NCI-H526 (cell line): Measurements from ENCODE around the gene PECR.

Experiments used
- DNase-seq, 2 experiments: peaks; one replicate each; lab custom pipeline; 2025; lab: John Stamatoyannopoulos, UW

The PECR gene

DNA sequence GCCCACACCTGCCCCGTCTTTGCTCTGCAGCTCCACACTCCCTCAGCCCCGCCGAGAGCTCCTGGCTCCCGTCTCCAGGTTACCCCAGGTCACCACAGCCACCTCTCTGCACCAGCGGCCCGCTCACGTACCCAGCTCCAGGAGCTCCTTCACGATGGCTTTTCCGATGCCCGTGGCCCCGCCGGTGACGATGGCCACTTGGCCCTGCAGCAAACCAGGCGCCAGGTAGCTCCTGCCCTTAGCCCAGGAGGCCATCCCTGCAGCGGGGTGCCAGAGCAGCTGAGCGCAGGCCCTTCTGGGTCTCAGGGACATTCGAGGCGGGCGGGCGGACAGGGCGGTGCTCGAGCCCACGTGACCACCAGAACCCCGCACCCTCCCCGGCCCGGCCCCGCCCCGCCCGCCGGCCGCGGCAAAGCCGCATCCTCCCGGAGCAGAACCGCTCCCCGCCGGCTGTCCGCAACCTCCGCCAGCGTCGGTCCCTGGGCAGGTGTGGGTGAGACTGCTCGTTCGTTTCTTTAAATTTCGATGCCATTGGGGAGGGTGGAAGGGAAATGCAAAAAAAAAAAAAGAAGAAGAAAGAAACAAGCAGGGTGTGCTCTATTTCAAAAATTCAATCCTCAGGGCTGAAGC lies at the start of gene PECR, which contains the start of gene TMEM169:
Gene PECR (minus strand): TSS at position 323 of the 630 bp plus-strand sequence. CDS start 68 bp downstream, at position 255.
Gene TMEM169 (plus strand): TSS at position 433 of the 630 bp plus-strand sequence. CDS start 14,045 bp downstream, outside the sequence.
- DNase-seq: peak; percentile 47 to 90

GRCh38 chr2:216130346-216130971 lies 48.9 kb upstream of the PECR start:
- no peak for DNase-seq

GRCh38 chr2:216126943-216127342 lies 45.3 kb upstream of the PECR start:
- DNase-seq: no peak

- DNase-seq: no peak
Measured at GRCh38 chr2:216121255-216121654, 39.6 kb upstream of the PECR start.

- DNase-seq: no peak
Measured at GRCh38 chr2:216119986-216120385, 38.4 kb upstream of the PECR start.

DNA sequence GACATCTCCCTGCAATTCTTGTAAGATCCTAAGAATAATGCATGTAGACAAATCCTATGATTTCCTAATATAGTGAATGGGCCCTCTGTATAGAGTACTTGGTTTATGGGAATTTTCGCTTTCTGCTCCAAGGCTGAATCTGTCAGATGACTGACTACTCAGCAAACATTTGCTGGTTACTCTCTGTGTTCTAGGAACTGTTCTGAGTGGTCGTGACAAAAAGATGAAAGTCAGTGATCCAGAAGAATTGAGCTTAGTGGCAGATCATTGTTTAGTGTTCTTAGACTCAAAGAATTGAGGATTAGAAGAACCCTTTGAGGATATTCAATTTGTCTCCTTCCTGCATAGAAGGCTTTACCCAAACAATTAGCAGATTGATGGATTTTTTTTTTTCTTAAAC lies 37.5 kb upstream of the PECR start:
- DNase-seq: no peak

- DNase-seq: no peak
Measured at GRCh38 chr2:216118474-216118873, 36.9 kb upstream of the PECR start.

DNA sequence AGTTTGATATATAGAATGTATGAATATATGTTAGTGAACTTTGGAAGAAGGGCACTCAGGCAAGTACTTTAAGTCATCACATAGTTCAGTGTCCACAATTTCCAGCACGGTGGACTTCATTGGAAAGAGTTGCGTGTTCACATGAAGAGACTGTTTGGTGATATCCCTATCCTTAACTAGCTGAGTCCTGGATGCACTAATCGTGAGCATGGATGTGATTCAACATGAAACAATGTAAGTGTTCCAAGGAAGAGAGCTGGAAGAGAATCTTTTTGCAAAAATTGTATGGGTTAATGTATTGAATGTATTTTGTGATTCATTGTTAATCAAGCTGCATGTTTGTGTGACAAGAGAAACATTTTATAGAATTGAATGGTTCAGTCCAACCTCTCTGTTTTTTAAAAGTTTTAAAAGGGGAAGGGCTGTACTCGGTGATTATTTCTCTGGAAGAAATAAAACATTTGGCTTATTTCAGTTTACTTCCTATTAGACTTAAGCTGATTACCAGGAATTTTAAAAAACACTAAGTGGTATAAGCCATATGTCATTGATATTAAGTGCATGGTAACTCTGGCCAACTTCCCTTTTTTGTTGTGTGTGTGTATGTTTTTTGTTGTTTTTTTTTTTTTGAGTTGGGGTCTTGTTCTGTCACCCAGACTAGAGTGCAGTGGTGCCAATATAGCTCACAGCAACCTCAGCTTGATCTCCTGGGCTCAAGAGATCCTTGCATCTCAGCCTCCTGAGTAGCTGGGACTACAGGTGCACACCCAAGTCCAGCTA lies 36.1 kb upstream of the PECR start:
- DNase-seq: no peak

GRCh38 chr2:216116418-216116817 lies 34.8 kb upstream of the PECR start:
- no peak for DNase-seq

GRCh38 chr2:216114714-216115531 lies 33.3 kb upstream of the PECR start:
- DNase-seq: peak; percentile 97 to 99

GRCh38 chr2:216114382-216114713 lies 32.7 kb upstream of the PECR start:
- DNase-seq: no peak

- DNase-seq: no peak
Measured at GRCh38 chr2:216113572-216113971, 32.0 kb upstream of the PECR start.

- no peak for DNase-seq
Measured at GRCh38 chr2:216112926-216113325, 31.3 kb upstream of the PECR start.

DNA sequence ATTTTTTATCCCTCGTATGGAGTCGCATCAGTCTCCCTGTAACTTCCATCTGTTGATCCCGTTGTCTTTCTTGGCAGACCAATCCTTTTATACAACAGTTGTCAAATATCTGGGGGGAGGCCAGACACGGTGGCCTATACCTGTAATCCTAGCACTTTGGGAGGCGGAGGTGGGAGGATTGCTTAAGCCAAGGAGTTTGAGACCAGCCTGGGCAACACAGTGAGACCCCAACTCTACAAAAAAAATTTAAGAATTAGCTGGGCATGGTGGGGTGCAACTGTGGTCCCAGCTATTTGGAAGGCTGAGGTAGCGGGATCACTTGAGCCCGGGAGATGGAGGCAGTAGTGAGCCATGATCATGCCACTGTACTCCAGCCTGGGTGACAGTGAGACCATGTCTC lies 29.5 kb upstream of the PECR start:
- no peak for DNase-seq

DNA sequence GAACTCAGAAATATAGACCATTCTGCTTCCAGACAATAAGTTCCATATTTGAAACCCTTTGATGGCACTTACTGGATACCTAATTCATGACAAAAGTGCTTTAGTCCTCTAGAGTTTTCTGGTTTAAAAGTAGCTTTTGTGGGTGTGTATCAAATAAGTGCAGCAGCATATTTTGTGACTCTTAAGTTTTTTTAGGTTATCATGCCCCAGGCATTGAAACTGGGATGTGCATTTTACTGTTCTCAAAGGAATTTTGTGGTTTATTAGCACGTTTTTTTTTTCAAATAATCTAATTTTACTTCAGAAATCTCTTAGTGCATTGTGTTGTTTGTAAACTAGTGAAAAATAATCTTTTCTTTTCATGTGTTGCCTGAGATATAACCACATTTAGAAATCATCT lies 29.0 kb upstream of the PECR start:
- DNase-seq: no peak

DNA sequence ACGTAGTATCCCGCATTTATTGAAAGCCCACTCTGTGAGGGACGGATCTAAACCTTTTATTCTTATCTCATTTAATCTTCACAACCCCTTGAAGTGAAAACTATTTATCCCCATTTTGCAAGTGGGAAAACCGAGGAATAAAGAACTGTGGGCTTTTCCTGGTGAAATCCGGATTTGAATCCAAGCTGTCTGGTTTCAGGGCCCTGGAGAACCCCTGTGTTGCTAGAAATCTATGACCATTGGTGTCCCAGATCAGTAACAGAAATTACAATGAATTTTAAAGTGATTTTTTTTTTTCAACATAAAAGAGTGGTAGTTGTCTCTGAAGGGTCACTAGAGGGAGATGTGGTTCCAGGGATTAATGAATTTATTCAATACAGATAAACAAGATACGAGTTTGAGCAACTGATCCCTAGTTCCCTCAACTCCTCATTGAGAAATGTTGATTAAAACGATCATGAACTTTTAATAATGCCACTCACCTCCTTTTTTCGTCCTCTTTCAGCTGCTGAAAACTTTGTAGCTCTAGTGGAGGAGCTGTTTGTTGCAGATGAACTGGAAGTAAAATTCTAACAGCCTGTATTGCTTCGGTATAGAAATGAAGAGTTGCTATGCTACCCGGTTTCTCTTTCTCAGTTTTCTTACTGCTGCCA lies 28.5 kb upstream of the PECR start:
- peak in 1 of 2 experiments; percentile 18 for DNase-seq

DNA sequence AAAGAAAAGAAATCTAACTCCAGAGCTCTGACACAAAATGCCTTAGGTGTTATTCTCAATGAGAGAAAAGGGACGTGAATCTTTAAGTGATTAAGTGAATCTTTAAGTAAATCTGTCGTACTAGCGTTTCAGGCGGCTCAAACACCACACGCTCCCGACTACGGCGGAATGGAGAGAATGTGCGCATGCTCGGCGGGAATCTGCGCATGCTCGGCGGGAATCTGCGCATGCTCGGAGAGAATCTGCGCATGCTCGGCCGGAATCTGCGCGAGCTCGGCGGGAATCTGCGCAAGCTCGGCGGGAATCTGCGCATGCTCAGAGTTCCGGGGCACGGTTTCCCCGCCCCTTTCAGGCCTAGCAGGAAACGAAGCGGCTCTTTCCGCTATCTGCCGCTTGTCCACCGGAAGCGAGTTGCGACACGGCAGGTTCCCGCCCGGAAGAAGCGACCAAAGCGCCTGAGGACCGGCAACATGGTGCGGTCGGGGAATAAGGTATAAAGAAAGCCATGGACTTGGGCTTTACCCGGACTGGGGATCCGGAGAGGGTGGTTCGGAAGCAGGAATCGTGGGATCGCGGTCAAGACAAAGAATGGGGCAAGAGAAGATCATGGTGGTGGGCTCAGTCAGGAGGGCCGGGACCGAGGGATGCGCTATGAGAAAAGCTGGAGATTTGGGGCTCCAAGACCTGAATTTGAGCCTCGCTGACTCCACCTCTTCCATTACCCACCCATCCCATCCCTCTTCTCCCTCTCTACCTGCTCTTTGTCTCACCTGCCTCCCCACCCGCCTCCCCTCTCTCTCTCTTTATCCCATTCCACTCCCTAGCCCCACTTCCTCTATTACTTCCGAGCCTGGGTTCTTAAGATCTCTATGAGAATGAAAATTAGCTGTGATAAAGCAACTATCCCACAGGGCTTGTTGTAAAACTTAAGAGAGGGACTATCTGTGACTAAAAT lies 27.6 kb upstream of the PECR start, which contains the start of gene XRCC5:
Gene XRCC5 (plus strand): TSS at position 382 of the 955 bp plus-strand sequence. CDS start 89 bp downstream, at position 471.
- DNase-seq: peak; percentile 91 to 99

GRCh38 chr2:216108310-216108966 lies 26.8 kb upstream of the PECR start:
- DNase-seq: peak in 1 of 2 experiments; percentile 8

DNA sequence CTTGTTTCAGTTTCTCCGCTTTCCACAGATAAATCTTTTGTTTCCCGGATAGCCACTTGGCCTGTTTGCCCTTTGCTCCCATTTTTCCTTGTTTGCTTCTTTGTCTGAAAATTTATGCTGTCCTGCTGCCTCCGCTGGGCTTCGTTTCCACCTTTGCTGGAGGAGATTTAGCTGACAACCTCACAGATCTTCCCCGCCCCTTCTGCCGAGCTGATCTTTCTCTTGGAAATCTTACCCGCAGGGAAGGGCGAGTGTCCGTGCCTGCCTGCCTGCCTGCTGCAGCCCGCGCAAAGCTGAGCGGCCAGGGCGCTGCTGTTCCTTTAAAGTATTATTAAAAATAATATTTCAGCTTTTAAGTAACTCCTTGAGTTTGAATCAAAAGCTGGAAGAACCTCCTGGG lies 26.2 kb upstream of the PECR start:
- no peak for DNase-seq

DNA sequence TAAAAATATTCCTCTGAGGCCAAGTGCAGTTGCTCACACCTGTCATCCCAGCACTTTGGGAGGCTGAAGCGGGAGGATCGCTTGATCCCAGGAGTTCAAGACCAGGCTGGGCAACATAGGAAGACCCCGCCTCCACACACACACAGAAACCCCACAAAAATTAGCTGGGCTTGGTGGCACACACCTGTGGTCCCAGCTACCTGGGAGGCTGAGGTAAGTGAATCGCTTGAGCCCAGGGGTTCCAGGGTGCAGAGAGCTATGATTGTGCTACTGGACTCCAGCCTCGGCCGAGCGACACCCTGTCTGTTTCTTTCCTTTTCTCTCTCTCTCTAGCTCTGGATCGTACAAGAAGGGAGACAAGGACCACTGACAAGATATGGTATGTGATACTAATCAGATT lies 25.7 kb upstream of the PECR start:
- DNase-seq: no peak
